ENCODE results near the gene PRICKLE4.

PRICKLE4 gene, protein sequence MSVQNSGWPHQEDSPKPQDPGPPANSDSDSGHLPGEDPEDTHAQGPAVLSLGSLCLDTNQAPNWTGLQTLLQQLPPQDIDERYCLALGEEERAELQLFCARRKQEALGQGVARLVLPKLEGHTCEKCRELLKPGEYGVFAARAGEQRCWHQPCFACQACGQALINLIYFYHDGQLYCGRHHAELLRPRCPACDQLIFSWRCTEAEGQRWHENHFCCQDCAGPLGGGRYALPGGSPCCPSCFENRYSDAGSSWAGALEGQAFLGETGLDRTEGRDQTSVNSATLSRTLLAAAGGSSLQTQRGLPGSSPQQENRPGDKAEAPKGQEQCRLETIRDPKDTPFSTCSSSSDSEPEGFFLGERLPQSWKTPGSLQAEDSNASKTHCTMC

GRCh38 chr6:41780551-41781365 lies at the start of gene PRICKLE4:
PRICKLE4 (plus strand) TSS chr6:41780782; CDS start chr6:41783474, 2,692 bp downstream.
- DNase-seq: peak; percentile 35

- DNase-seq: no peak
Measured at GRCh38 chr6:41731561-41732086, 49.0 kb upstream of the PRICKLE4 start.

GRCh38 chr6:41732149-41732548 lies 48.4 kb upstream of the PRICKLE4 start:
- no peak for DNase-seq

GRCh38 chr6:41732591-41733359 lies 47.8 kb upstream of the PRICKLE4 start:
- DNase-seq: no peak

GRCh38 chr6:41733360-41733706 lies 47.2 kb upstream of the PRICKLE4 start:
- DNase-seq: no peak

GRCh38 chr6:41733707-41734665 lies 46.6 kb upstream of the PRICKLE4 start:
- DNase-seq: peak; percentile 66

- peak; percentile 50 for DNase-seq
Measured at GRCh38 chr6:41734666-41735426, 45.7 kb upstream of the PRICKLE4 start.

GRCh38 chr6:41735427-41736185 lies 45.0 kb upstream of the PRICKLE4 start, which contains the start of gene TFEB:
TFEB (minus strand) TSS chr6:41735608; CDS start chr6:41691213, 44,395 bp downstream.
- DNase-seq: peak; percentile 84

- no peak for DNase-seq
Measured at GRCh38 chr6:41736186-41736733, 44.3 kb upstream of the PRICKLE4 start.

DNA sequence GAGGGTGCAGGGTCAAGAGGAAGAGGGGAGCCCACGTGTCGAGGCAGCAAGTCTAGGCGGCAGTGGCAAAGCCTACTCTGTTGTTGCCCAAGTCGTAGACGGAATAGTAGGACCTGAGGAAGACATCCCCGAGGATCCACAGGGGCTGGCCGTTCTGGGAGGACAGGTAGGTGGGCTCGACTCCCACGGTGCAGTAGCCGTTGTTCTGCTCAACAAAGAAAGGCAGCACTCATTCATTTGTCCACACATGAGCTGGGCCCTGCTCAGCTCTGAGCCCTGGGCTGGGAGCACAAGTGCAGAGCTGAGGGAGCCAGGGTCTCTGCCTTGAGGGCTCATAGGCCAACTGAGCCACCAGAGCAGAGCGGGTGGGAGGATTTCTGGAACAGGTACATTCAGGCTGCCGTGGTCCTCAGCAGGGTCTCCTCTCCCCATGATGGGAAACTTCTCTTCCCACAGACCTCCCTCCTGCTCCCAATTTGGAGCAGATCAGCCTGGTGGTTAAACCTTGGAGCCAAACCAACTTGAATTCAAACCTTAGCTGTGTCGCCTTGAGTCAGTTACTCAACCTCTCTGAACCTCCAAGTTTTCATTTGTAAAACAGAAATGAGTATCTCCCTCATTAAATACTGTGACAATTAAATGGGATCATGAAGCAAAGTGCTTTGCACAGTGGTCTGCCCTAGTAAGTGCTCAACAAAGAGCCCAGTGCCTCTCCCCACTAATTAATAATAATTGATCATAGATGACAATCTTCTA lies 43.6 kb upstream of the PRICKLE4 start:
- no peak for DNase-seq

DNA sequence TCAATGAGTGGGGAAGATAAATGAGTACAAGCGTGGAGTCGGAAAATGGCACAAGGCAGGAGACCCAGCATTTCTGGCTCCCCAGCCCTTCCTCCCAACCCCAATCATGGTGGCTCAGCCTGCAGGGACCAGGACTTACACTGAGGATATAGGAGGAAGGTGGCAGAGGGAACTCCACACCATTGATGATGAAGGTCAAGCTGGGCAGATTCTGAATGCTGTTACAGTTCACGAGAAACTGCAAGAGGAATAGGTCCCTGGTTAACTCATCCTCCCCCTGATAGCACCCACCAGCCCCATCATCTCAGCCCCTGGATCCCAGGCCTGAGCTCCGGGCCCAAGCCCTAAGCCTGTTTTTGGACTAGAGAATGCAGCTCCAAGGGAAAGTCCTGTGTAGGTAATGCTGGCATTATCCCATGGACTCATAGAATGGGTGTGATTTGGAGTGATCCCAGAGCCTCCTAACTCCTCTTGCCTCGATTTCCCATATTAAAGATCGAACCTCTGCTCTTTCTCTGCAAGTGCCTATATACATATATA lies 42.9 kb upstream of the PRICKLE4 start:
- DNase-seq: no peak

- no peak for DNase-seq
Measured at GRCh38 chr6:41739041-41739440, 41.5 kb upstream of the PRICKLE4 start.

DNA sequence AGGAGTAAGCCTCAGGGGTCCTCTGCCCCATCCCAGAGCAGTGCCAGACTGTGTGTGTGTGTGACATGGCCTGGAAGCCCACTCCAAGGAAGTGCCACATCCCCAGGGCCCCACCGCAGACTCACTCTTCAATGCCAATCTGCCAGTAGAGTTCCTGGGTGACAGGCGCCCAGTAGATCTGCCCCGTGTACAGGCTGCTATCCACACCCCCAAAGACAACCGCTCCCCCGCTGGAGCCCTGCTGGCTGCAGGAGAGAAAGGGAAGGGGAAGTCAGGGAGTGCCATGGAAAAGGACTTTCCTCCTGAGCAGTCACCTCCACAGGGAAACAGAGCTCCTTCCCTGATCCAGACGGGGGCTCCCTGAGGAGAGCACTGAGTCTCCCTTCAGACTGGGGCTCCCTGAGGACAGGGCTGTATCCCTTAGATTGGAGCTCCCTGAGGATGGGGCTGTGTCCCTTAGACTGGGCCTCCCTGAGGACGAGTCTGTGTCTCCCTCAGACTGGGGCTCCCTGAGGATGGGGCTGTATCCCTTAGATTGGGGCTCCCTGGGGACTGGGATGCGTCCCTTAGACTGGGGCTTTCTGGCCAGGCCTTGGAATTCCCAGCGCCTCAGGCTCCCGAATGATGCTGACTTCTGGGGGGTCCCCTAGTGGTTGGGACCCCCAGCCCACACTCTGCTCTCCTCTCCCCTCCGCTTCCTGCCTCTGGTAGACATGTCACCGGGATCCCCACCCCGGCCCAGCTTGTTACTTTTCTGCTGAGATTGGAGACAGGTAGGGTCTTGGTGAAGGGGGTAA lies 40.0 kb upstream of the PRICKLE4 start:
- DNase-seq: no peak

GRCh38 chr6:41741625-41742490 lies 38.7 kb upstream of the PRICKLE4 start:
- no peak for DNase-seq

DNA sequence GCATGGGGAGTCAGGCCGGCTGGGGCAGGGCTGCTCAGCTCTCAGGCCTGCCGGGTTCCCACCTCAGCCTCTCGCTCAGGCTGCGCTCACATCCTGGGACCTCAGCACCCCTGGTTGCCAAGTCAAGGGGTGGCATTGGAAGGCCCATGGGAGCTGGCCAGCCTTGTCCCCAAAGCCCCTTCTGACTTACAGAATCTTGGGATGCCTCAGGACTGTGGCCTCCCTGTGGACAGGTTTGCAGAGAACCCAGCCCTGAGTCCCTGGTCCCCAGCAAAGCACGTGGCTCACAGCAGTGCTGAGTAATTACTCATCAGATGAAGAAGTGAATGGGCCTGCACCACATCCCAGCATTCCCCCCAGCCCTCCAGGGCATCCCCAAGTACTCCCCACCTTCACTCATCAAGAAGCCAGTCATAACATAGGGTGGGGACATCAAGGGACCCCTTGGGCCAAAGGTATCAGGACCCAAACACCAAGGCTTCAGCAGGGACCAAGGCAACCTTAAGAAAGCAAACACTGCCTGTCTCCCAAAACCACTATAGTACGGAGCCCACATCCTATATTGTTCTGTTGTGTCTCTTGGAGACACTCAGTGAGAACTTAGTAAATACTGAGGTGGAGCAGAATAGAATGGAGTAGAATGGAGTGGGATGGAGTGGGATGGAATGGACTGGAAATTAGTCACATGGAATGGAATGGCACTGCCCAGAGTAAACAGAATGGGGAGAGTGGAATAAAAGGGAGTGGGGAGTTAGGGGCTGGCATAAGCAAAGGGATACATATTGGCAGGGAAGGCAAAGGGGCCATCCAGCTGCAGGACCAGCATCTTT lies 37.0 kb upstream of the PRICKLE4 start:
- DNase-seq: no peak

DNA sequence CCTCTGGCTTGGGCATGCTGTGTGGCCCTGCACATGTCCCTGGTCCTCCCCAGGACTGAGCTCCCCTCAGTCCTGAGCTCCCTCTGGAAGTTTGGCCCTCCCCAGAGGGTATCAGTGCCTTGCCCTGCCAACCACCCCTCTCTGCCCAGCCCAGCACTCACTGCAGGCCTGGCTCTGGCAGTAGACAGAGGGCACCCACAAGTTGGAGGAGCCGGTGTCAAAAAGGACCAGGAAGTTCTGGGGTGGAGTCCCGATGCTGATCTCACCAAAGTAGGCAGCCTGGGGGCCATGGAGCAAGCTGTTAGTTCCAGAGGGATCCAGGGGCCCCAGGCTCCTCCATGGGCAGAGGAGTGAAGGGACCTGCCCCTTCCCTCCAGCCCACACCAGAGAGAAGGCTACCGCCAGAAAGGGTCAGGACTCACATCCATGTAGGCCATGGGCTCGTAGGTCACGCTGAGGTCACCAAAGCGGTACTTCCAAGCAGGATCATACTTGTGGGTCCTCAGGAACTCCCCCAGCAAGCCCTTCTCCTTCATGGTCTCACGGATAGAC lies 36.3 kb upstream of the PRICKLE4 start:
- no peak for DNase-seq
